Measurements from ENCODE around the gene USP2. TPM values are rescaled to one million over a fixed set of nuclear protein-coding genes. Genes with fewer than 3 reads are reported as not detected.

The USP2 gene
- total RNA-seq, 1 donor, result 0.43 TPM

- no peak for DNase-seq (ENCODE audit: low read depth)
- H3K4me3 ChIP-seq (ENCODE audit: low read depth, low read length), result no peak overlapping the region
- no peak for TF ChIP-seq CTCF (IDR thresholded peaks at IDR 0.05; ENCODE audit: insufficient read depth, low read depth, low read length)
Measured at GRCh38 chr11:119350302-119350701, 31.2 kb downstream of the USP2 start.

- DNase-seq (ENCODE audit: low read depth), result no peak
- no peak overlapping the region for H3K4me3 ChIP-seq (ENCODE audit: low read depth, low read length)
- no peak for TF ChIP-seq CTCF (IDR thresholded peaks at IDR 0.05; ENCODE audit: insufficient read depth, low read depth, low read length)
Measured at GRCh38 chr11:119347940-119348605, 33.4 kb downstream of the USP2 start.

GRCh38 chr11:119347242-119347641 is 34.2 kb downstream of the USP2 start:
- DNase-seq (ENCODE audit: low read depth), result no peak
- TF ChIP-seq CTCF (IDR thresholded peaks at IDR 0.05; ENCODE audit: insufficient read depth, low read depth, low read length), result no peak
- H3K4me3 ChIP-seq (ENCODE audit: low read depth, low read length), result no peak overlapping the region

GRCh38 chr11:119346605-119347004 is 34.9 kb downstream of the USP2 start, which contains the start of gene MFRP:
TSS of gene MFRP (minus strand) at chr11:119346705. CDS start at chr11:119346513, 192 bp downstream.
- no peak for DNase-seq (ENCODE audit: low read depth)
- TF ChIP-seq CTCF (IDR thresholded peaks at IDR 0.05; ENCODE audit: insufficient read depth, low read depth, low read length), result no peak
- no peak within 1 kb of the TSS for H3K4me3 ChIP-seq (ENCODE audit: low read depth, low read length)

GRCh38 chr11:119345685-119346084 is 35.8 kb downstream of the USP2 start:
- H3K4me3 ChIP-seq (ENCODE audit: low read depth, low read length), result no peak overlapping the region
- TF ChIP-seq CTCF (IDR thresholded peaks at IDR 0.05; ENCODE audit: insufficient read depth, low read depth, low read length), result no peak
- DNase-seq (ENCODE audit: low read depth), result no peak

GRCh38 chr11:119344291-119345010 is 37.0 kb downstream of the USP2 start:
- DNase-seq (ENCODE audit: low read depth), result no peak
- no peak for TF ChIP-seq CTCF (IDR thresholded peaks at IDR 0.05; ENCODE audit: insufficient read depth, low read depth, low read length)

More at GRCh38 chr11:119344291-119345010, 37.0 kb downstream of the USP2 start:
- H3K4me3 ChIP-seq (ENCODE audit: low read depth, low read length), result no peak overlapping the region

Measured in fibroblast of villous mesenchyme (primary cell).